DND-41 (cell line): Measurements from ENCODE around the gene DAB1.

Experiments used
- CTCF ChIP-seq: IDR thresholded peaks from 2 replicates; pipeline ENCODE4 v1.5.1; 2012; ENCODE audit warnings: borderline replicate concordance, low read length, moderate library complexity, mild to moderate bottlenecking; ENCODE audit not compliant: poor library complexity, severe bottlenecking; ENCODE audit errors: extremely low read depth
- EZH2 ChIP-seq: IDR thresholded peaks from 3 replicates; pipeline ENCODE4 v1.6.1; 2012; ENCODE audit warnings: borderline replicate concordance, low read depth, mild to moderate bottlenecking, moderate library complexity, low read length, inconsistent platforms; ENCODE audit not compliant: severe bottlenecking

- TF ChIP-seq CTCF, result no peak
- no peak for TF ChIP-seq EZH2
These were observed 285.9 kb downstream of the DAB1 start for GRCh38 chr1:57137980-57138379.
